Hepatocyte (in vitro differentiated cells): Measurements from ENCODE around the gene PLOD1. TPM values are rescaled to one million over a fixed set of nuclear protein-coding genes. Genes with fewer than 3 reads are reported as not detected.

Experiments used
- DNase-seq: peaks from one replicate; pipeline ENCODE4 v3.0.0-alpha.2; 2016; ENCODE audit warnings: low spot score
- H2AFZ ChIP-seq: fragments of 200-600 bp; sonication (generic); 2 replicates; pipeline ENCODE4 v1.6.0; 2016; ENCODE audit warnings: antibody characterized with exemption, mild to moderate bottlenecking
- H3K27ac ChIP-seq: fragments of 200-600 bp; sonication (generic); 2 replicates; pipeline ENCODE4 v1.5.1; 2016; ENCODE audit warnings: mild to moderate bottlenecking
- H3K27me3 ChIP-seq: fragments of 200-600 bp; sonication (generic); 2 replicates; pipeline ENCODE4 v1.6.1; 2016
- H3K36me3 ChIP-seq: fragments of 200-600 bp; sonication (generic); replicated peaks from 2 replicates; pipeline ENCODE4 v1.5.1; 2016; ENCODE audit warnings: low read depth; ENCODE audit not compliant: insufficient read depth
- H3K4me1 ChIP-seq: fragments of 200-600 bp; sonication (generic); 2 replicates; pipeline ENCODE4 v1.5.1; 2016; ENCODE audit warnings: mild to moderate bottlenecking, moderate library complexity; ENCODE audit not compliant: insufficient read depth
- H3K4me2 ChIP-seq: fragments of 200-600 bp; sonication (generic); 2 replicates; pipeline ENCODE4 v1.6.0; 2016
- H3K4me3 ChIP-seq: fragments of 200-600 bp; sonication (generic); 2 replicates; pipeline ENCODE4 v1.5.1; 2016; ENCODE audit warnings: mild to moderate bottlenecking
- H3K79me2 ChIP-seq: fragments of 200-600 bp; sonication (generic); 2 replicates; pipeline ENCODE4 v1.6.0; 2017; ENCODE audit warnings: mild to moderate bottlenecking
- H3K9me2 ChIP-seq: fragments of 200-600 bp; sonication (generic); replicated peaks from 2 replicates; pipeline ENCODE4 v1.6.0; 2017; ENCODE audit warnings: mild to moderate bottlenecking; ENCODE audit not compliant: insufficient read depth
- H3K9me3 ChIP-seq: fragments of 200-600 bp; sonication (generic); 2 replicates; pipeline ENCODE4 v1.5.1; 2016; ENCODE audit warnings: low read depth, mild to moderate bottlenecking
- H4K20me1 ChIP-seq: fragments of 200-600 bp; sonication (generic); 2 replicates; pipeline ENCODE4 v1.6.0; 2016; ENCODE audit warnings: mild to moderate bottlenecking; ENCODE audit not compliant: insufficient read depth, poor library complexity, severe bottlenecking
- CTCF ChIP-seq: fragments of 200-600 bp; sonication (generic); IDR thresholded peaks from 2 replicates; pipeline ENCODE4 v1.5.1; 2016; ENCODE audit warnings: antibody characterized with exemption, mild to moderate bottlenecking; ENCODE audit not compliant: poor library complexity
- EZH2 ChIP-seq: fragments of 200-600 bp; sonication (generic); IDR thresholded peaks from 2 replicates; pipeline ENCODE4 v1.6.1; 2016; ENCODE audit warnings: antibody characterized with exemption, mild to moderate bottlenecking, borderline replicate concordance
- EZH2phosphoT487 ChIP-seq: fragments of 200-600 bp; sonication (generic); IDR thresholded peaks from one replicate; pipeline ENCODE4 v1.6.1; 2018; ENCODE audit warnings: antibody characterized with exemption, mild to moderate bottlenecking, low read depth, moderate library complexity; ENCODE audit not compliant: unreplicated experiment, severe bottlenecking
- WGBS: methylation state at CpG from one replicate; pipeline ENCODE4 v1.1.6; 2016; ENCODE audit warnings: low lambda C conversion rate; ENCODE audit errors: missing lambda C conversion rate; 5-methylcytosine and 5-hydroxymethylcytosine counted together
- polyA plus RNA-seq: library from polyadenylated mRNA; unstranded; fragments of >200 nt; fragmentation: Nextera tagmentation; extraction: Ambion mirVana; gene quantifications from 2 replicates; pipeline ENCODE4 v1.2.1, GENCODE V29; 2016
- total RNA-seq: library from RNA; depleted of rRNA; stranded (reverse); fragments of >200 nt; gene quantifications from 2 replicates; pipeline ENCODE4 v1.2.3, GENCODE V29; 2014

The PLOD1 gene
- total and polyA plus RNA-seq, 2 experiments from 2014 or later = 184 to 200 TPM

GRCh38 chr1:11957897-11958296 lies 23.4 kb downstream of the PLOD1 start:
- H3K9me3 ChIP-seq = no peaks in the 10 kb centered on the region
- H3K4me1 ChIP-seq = peaks cover 3% of the 10 kb centered on the region
- no peak overlapping the region for H3K4me2 ChIP-seq
- TF ChIP-seq EZH2phosphoT487 = no peak
- TF ChIP-seq CTCF = no peak
- no peak for TF ChIP-seq EZH2
- no peaks in the 10 kb centered on the region for H3K27me3 ChIP-seq
- H3K4me3 ChIP-seq = no peak overlapping the region
- no peaks in the 10 kb centered on the region for H3K9me2 ChIP-seq
- H4K20me1 ChIP-seq = no peaks in the 10 kb centered on the region
- 97% methylated on average over 12 of the region's 12 CpGs for WGBS
- H2AFZ ChIP-seq = no peak overlapping the region
- no peaks in the 10 kb centered on the region for H3K36me3 ChIP-seq
- no peak overlapping the region for H3K27ac ChIP-seq
- no peak for DNase-seq
- no peaks in the 10 kb centered on the region for H3K79me2 ChIP-seq

DNA sequence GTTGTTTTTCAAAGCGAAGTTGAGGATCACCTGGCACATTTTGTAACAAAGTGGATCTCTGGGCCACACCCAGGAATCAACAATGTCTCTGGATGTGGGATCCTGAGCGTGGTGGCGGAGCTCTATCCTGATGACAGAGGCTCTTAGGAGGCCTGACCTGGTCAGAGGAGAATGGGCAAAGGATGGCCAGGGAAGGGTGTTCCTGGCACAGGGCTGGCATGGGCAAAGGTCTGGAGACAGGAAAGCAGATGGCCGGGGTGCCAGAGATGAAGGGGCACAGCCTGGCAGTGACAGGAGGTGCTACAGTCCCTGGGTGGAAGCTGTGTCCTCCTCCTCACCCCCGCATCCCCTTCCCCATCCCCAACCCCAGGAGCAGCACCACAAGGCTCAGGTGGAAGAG lies 25.8 kb downstream of the PLOD1 start:
- H3K36me3 ChIP-seq = no peaks in the 10 kb centered on the region
- H3K27ac ChIP-seq = no peak overlapping the region
- 95% methylated on average over 4 of the region's 5 CpGs for WGBS

DNA sequence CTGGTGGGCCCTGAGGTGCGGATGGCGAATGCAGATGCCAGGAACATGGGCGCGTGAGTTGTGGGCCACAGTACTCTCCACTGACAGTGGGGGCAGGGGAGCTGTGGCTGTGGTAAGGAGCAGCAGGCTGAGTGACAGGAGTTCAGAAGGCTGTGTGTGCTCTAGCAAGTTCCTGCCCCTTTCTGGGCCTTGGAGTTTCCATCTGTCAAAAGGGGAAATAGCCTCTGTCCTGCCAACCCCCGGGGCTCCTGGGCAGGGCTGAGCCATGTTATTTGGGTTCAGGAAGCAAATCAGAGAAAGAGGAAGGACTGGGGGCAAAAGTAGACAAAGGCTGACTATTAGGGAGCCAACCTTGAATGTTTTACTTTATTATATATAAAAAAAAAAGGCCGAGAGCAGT lies 26.2 kb downstream of the PLOD1 start:
- DNase-seq = no peak
- no peak overlapping the region for H2AFZ ChIP-seq
- no peaks in the 10 kb centered on the region for H4K20me1 ChIP-seq
- TF ChIP-seq EZH2 (no peak), EZH2phosphoT487 (no peak), CTCF (no peak)
- no peaks in the 10 kb centered on the region for H3K9me3 ChIP-seq
- H3K4me3 ChIP-seq = no peak overlapping the region
- H3K27me3 ChIP-seq = no peaks in the 10 kb centered on the region
- peak overlapping the region; percentile 58 for H3K27ac ChIP-seq
- WGBS = 98% methylated on average over 6 of the region's 6 CpGs
- no peaks in the 10 kb centered on the region for H3K9me2 ChIP-seq
- H3K79me2 ChIP-seq = no peaks in the 10 kb centered on the region
- peak overlapping the region; percentile 35 for H3K4me2 ChIP-seq
- no peaks in the 10 kb centered on the region for H3K36me3 ChIP-seq
- H3K4me1 ChIP-seq = peaks cover 3% of the 10 kb centered on the region

More for the DNA sequence above, 25.8 kb downstream of the PLOD1 start:
- Histone ChIP-seq H3K4me1 (peaks cover 3% of the 10 kb centered on the region), H3K4me2 (no peak overlapping the region), H2AFZ (no peak overlapping the region), H3K9me3 (no peaks in the 10 kb centered on the region), H4K20me1 (no peaks in the 10 kb centered on the region), H3K27me3 (no peaks in the 10 kb centered on the region), H3K4me3 (no peak overlapping the region), H3K79me2 (no peaks in the 10 kb centered on the region), H3K9me2 (no peaks in the 10 kb centered on the region)
- no peak for DNase-seq
- no peak for TF ChIP-seq EZH2phosphoT487

GRCh38 chr1:11961230-11961629 lies 26.7 kb downstream of the PLOD1 start:
- peak; percentile 54 for DNase-seq
- Histone ChIP-seq H3K36me3 (no peaks in the 10 kb centered on the region), H3K4me1 (peaks cover 3% of the 10 kb centered on the region), H4K20me1 (no peaks in the 10 kb centered on the region), H3K27me3 (no peaks in the 10 kb centered on the region), H3K9me2 (no peaks in the 10 kb centered on the region), H3K4me3 (no peak overlapping the region), H3K4me2 (peak overlapping the region; percentile 35), H2AFZ (no peak overlapping the region), H3K9me3 (no peaks in the 10 kb centered on the region), H3K27ac (peak overlapping the region; percentile 58), H3K79me2 (no peaks in the 10 kb centered on the region)
- TF ChIP-seq EZH2 (no peak), EZH2phosphoT487 (no peak), CTCF (no peak)
- WGBS = 40% methylated on average over 4 of the region's 4 CpGs
